ENCODE measurements around the gene C16orf95. TPM values are rescaled to one million over a fixed set of nuclear protein-coding genes. Genes with fewer than 3 reads are reported as not detected.

Gene C16orf95
- polyA plus RNA-seq, 2 of the 4 experiments (the other 2 are of a cell fraction): 3.5 to 6.3 TPM

- DNase-seq (ENCODE audit: low read depth in 1 of 2, low spot score in 1 of 2): no peak
- no peak for FAIRE-seq
- Histone ChIP-seq H3K27ac (no peak overlapping the region), H3K4me3 (no peak overlapping the region), H3K4me2 (no peak overlapping the region), H3K4me1 (no peaks in the 10 kb centered on the region), H3K9me3 (no peaks in the 10 kb centered on the region)
- 94% methylated on average over 18 of the region's 20 CpGs for WGBS (ENCODE audit: missing lambda C conversion rate)
- CTCF ChIA-PET: interaction anchor here (0.8 to 3.5 kb wide), 2 partner anchors 11 to 18 kb away, joined by 3 to 11 read pairs; no protein-coding TSS in a partner anchor
- POLR2A ChIA-PET: no interaction called here
- no peak for ATAC-seq
- TF ChIP-seq ZSCAN20 (CRISPR knock-in tag; IDR thresholded peaks at IDR 0.05) (no peak), CHD2 (IDR thresholded peaks at IDR 0.05; ENCODE audit: low read length, partially characterized antibody) (no peak), TP53 (CRISPR knock-in tag; IDR thresholded peaks at IDR 0.05) (no peak), CTCF (IDR thresholded peaks at IDR 0.05) (no peak), KDM1A (IDR thresholded peaks at IDR 0.05; ENCODE audit: low read depth) (no peak), ESRRA (IDR thresholded peaks at IDR 0.05; ENCODE audit: borderline replicate concordance, low read length) (no peak), HMGXB4 (CRISPR knock-in tag; IDR thresholded peaks at IDR 0.05; ENCODE audit: borderline replicate concordance) (no peak), FOXS1 (CRISPR knock-in tag; IDR thresholded peaks at IDR 0.05) (no peak), CBX8 (IDR thresholded peaks at IDR 0.05) (no peak), USF2 (IDR thresholded peaks at IDR 0.05) (no peak), RAD21 (conservative IDR thresholded peaks at IDR 0.05 in 1 of 2, IDR thresholded peaks at IDR 0.05 in 1 of 2) (no peak), TFCP2L1 (CRISPR knock-in tag; IDR thresholded peaks at IDR 0.05) (no peak), CEBPB (IDR thresholded peaks at IDR 0.05) (no peak), SREBF2 (IDR thresholded peaks at IDR 0.05) (no peak), POLR2AphosphoS2 (conservative IDR thresholded peaks at IDR 0.05; ENCODE audit: low read length) (no peak), GATA3 (IDR thresholded peaks at IDR 0.05; ENCODE audit: borderline replicate concordance) (no peak), JUN (IDR thresholded peaks at IDR 0.05) (no peak), KDM5A (IDR thresholded peaks at IDR 0.05) (no peak)
- TF ChIP-seq, protein P1, sequence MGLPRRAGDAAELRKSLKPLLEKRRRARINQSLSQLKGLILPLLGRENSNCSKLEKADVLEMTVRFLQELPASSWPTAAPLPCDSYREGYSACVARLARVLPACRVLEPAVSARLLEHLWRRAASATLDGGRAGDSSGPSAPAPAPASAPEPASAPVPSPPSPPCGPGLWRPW (IDR thresholded peaks at IDR 0.05): no peak
- TF ChIP-seq, protein P2, sequence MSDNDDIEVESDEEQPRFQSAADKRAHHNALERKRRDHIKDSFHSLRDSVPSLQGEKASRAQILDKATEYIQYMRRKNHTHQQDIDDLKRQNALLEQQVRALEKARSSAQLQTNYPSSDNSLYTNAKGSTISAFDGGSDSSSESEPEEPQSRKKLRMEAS (IDR thresholded peaks at IDR 0.05): no peak
Observed at GRCh38 chr16:87342504-87342903, 25.3 kb upstream of the C16orf95 start.

GRCh38 chr16:87340198-87340597 lies 23.0 kb upstream of the C16orf95 start:
- DNase-seq (ENCODE audit: low read depth in 1 of 2, low spot score in 1 of 2) (no peak), FAIRE-seq (no peak), ATAC-seq (no peak)
- no peak overlapping the region for H3K27ac ChIP-seq
- ChIA-PET CTCF (interaction anchor here (0.8 to 3.5 kb wide), 5 partner anchors 9 to 775 kb away, joined by 3 to 11 read pairs (median 5); no protein-coding TSS in a partner anchor), POLR2A (no interaction called here)
- 92% methylated on average over 5 of the region's 5 CpGs for WGBS (ENCODE audit: missing lambda C conversion rate)
- H3K4me3 ChIP-seq: no peak overlapping the region
- H3K4me2 ChIP-seq: no peak overlapping the region
- no peaks in the 10 kb centered on the region for H3K4me1 ChIP-seq
- H3K9me3 ChIP-seq: no peaks in the 10 kb centered on the region
- no peak for TF ChIP-seq PBX3 (IDR thresholded peaks at IDR 0.05)
- no peak for TF ChIP-seq ZNF302 (CRISPR knock-in tag; IDR thresholded peaks at IDR 0.05)
- no peak for TF ChIP-seq ZFP36 (IDR thresholded peaks at IDR 0.05; ENCODE audit: borderline replicate concordance, partially characterized antibody)
- no peak for TF ChIP-seq KDM5A (IDR thresholded peaks at IDR 0.05)
- no peak for TF ChIP-seq SREBF2 (IDR thresholded peaks at IDR 0.05)
- no peak for TF ChIP-seq EP300 (IDR thresholded peaks at IDR 0.05)
- no peak for TF ChIP-seq MAZ (IDR thresholded peaks at IDR 0.05; ENCODE audit: borderline replicate concordance, low read depth, low read length)
- TF ChIP-seq, protein P3, sequence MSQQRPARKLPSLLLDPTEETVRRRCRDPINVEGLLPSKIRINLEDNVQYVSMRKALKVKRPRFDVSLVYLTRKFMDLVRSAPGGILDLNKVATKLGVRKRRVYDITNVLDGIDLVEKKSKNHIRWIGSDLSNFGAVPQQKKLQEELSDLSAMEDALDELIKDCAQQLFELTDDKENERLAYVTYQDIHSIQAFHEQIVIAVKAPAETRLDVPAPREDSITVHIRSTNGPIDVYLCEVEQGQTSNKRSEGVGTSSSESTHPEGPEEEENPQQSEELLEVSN (IDR thresholded peaks at IDR 0.05; ENCODE audit: borderline replicate concordance, low read depth): no peak
- TF ChIP-seq NFE2L2 (conservative IDR thresholded peaks at IDR 0.05; ENCODE audit: low read length): no peak
- TF ChIP-seq RAD21 (conservative IDR thresholded peaks at IDR 0.05 in 1 of 2, IDR thresholded peaks at IDR 0.05 in 1 of 2): no peak
- TF ChIP-seq FOXS1 (CRISPR knock-in tag; IDR thresholded peaks at IDR 0.05): no peak
- no peak for TF ChIP-seq RFX5 (IDR thresholded peaks at IDR 0.05)
- TF ChIP-seq HOXB13 (CRISPR knock-in tag; IDR thresholded peaks at IDR 0.05; ENCODE audit: low read depth): no peak
- TF ChIP-seq NPAS2 (CRISPR knock-in tag; IDR thresholded peaks at IDR 0.05; ENCODE audit: borderline replicate concordance): no peak
- TF ChIP-seq KDM1A (IDR thresholded peaks at IDR 0.05; ENCODE audit: low read depth): no peak
- TF ChIP-seq CEBPB (IDR thresholded peaks at IDR 0.05): no peak
- TF ChIP-seq RNF2 (IDR thresholded peaks at IDR 0.05; ENCODE audit: borderline replicate concordance, low read depth): no peak
- no peak for TF ChIP-seq TFCP2L1 (CRISPR knock-in tag; IDR thresholded peaks at IDR 0.05)
- TF ChIP-seq EHF (CRISPR knock-in tag; IDR thresholded peaks at IDR 0.05): no peak

Data from A549 (cell line).